HepG2 (cell line): Measurements from ENCODE around the gene ALDH3A1.

Experiments
- EP300 ChIP-seq, 3 experiments: sonication (generic) in 1 of 3; formaldehyde crosslinking in 1 of 3; IDR thresholded peaks; 2 replicates each; pipeline versions ENCODE4 v1.5.1 to v1.6.1; 2011 to 2020; ENCODE audit warnings: low read depth in 2 of 3, low read length in 2 of 3, borderline replicate concordance in 1 of 3, improper control_type of control experiment in 1 of 3, mild to moderate bottlenecking in 1 of 3, missing genetic modification reagents in 1 of 3, moderate library complexity in 1 of 3
- GZF1 ChIP-seq: sonication (generic); formaldehyde crosslinking; IDR thresholded peaks from 2 replicates; pipeline ENCODE4 v1.5.1; 2020; ENCODE audit warnings: mild to moderate bottlenecking, missing genetic modification reagents
- PRMT3 ChIP-seq: sonication (generic); formaldehyde crosslinking; IDR thresholded peaks from 2 replicates; pipeline ENCODE4 v1.8.1; 2022; ENCODE audit warnings: low read depth, mild to moderate bottlenecking, moderate library complexity, missing genetic modification reagents, borderline replicate concordance
- RAD51 ChIP-seq: fragments of 450-650 bp; IDR thresholded peaks from 2 replicates; pipeline ENCODE4 v1.6.1; 2016; ENCODE audit warnings: borderline replicate concordance
- SIN3A ChIP-seq: IDR thresholded peaks from 2 replicates; pipeline ENCODE4 v1.6.1; 2011; ENCODE audit warnings: low read depth, mild to moderate bottlenecking, control low read depth, low read length, borderline replicate concordance
- TAF1 ChIP-seq: sonication (generic); formaldehyde crosslinking; IDR thresholded peaks from 2 replicates; pipeline ENCODE4 v1.4.0; 2020; ENCODE audit warnings: missing genetic modification reagents
- TARDBP ChIP-seq: sonication (generic); formaldehyde crosslinking; IDR thresholded peaks from 2 replicates; pipeline ENCODE4 v1.8.0; 2022; ENCODE audit warnings: mild to moderate bottlenecking, missing genetic modification reagents

GRCh38 chr17:19780846-19781245 is 32.7 kb upstream of the ALDH3A1 start:
- TF ChIP-seq SIN3A (no peak), RAD51 (no peak), TARDBP (no peak), TAF1 (no peak), PRMT3 (CRISPR knock-in tag) (no peak), EP300 (IDR thresholded peaks at IDR 0.05; ENCODE audit: low read depth in 2 of 2, low read length in 2 of 2) (no peak), EP300 (CRISPR knock-in tag; IDR thresholded peaks at IDR 0.05; ENCODE audit: borderline replicate concordance) (no peak), GZF1 (no peak)
